GM19035 (cell line): Measurements from ENCODE around the gene POLE2.
A peak's percentile ranks its signal among the peaks of the same experiment; 100 is the strongest.
"Not testable (repeated sequence)": the region's sequence is repeated elsewhere in the genome, so short reads cannot be mapped to it uniquely, and the experiment has no call there.

Source experiments
- ATAC-seq: cut with Tn5 transposase; IDR thresholded peaks from one replicate; pipeline ENCODE4 v1.9.1; 2021; ENCODE audit not compliant: unreplicated experiment

Gene POLE2, protein sequence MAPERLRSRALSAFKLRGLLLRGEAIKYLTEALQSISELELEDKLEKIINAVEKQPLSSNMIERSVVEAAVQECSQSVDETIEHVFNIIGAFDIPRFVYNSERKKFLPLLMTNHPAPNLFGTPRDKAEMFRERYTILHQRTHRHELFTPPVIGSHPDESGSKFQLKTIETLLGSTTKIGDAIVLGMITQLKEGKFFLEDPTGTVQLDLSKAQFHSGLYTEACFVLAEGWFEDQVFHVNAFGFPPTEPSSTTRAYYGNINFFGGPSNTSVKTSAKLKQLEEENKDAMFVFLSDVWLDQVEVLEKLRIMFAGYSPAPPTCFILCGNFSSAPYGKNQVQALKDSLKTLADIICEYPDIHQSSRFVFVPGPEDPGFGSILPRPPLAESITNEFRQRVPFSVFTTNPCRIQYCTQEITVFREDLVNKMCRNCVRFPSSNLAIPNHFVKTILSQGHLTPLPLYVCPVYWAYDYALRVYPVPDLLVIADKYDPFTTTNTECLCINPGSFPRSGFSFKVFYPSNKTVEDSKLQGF

DNA sequence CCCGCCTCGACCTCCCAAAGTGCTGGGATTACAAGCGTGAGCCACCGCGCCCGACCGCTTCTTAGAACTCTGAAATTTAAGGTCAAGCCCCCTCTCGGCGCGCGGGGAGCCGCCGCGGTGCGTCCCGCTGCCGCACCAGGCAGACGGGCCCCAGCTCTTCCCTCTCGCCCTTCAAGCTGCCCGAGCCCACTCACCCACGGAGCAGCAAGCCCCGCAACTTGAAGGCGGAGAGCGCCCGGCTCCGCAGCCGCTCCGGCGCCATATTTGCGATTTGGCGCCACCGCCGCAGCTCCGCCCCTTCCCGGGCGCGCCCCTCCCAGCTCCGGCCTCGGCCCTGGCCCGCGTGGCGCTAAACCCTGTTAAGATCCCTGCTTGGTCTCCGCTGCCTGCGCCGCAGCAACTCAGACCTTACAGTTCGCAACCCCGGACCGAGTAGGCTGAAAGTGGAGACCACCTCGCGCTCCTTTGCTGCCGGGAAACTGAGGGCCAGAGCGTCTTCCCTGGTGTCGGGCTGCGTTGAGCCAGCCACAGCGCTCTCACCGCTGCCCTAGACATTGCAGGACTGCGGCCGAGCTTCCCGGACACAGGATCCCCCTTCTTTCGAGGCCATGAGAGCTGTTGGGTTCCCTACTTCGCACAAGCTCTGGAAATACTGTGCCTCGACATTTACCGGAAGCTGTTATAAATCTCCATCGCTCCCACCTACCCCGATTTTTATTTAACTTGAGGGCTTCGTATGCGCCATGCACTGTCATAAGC, at the start of gene POLE2:
POLE2 (minus strand) TSS at position 273 of the 759 bp plus-strand sequence; CDS start at position 262, 11 bp downstream.
- ATAC-seq = peak; percentile 89

DNA sequence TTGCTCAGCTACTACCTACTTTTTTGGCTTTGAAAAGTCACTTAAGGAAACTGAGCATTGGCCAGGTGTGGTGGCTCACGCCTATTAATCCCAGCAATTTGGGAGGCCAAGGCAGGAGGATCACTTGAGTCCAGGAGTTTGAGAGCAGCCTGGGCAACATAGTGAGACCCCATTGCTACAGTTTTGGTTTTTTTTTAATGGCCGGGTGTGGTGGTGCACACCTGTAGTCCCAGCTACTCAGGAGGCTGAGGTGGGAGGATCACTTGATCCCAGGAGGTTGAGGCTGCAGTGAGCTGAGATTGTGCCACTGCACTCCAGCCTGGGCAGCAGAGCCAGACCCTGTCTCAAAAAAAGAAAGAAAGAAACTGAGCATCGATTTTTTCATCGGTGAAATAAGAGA, 47.7 kb upstream of the POLE2 start:
- ATAC-seq = not testable (repeated sequence)

DNA sequence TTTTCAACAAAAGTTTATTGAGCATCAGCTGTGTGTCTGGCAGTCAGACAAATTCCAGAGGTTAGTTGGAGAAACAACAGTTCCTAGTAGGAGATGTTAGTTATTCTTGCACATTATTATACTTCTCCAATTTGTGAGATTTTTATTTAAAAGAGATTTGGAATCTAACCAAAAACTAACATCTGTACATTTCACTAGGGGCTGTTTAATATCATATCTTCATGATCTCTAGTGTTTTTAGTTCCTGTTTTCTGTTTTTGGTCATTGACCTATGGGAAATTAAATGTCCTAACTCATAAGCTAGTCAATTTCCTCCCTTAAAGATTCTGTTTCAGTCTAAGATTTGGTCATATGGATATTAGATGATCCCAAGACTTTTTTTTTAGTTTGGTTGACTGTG, 45.8 kb upstream of the POLE2 start:
- ATAC-seq = no peak

DNA sequence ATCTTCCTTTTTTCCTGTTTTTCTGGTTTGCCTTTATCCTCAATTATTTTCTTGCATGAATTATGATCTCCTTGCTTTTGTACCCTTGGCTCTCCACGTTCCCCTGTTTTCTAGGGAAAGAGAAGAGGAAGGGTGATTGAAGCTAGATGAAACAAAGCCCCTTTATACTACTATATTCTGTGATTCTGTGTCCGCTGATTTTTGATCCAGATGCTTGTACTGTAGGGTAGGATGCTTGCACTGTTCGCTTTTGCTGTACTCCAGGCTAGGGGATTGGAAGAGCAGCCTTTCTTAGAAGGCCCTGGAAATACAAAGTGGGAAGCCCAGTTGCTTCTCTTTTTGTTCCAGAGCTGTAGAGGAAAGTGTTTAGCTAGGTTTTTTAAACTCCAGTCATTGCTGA, 44.9 kb upstream of the POLE2 start:
- no peak for ATAC-seq

DNA sequence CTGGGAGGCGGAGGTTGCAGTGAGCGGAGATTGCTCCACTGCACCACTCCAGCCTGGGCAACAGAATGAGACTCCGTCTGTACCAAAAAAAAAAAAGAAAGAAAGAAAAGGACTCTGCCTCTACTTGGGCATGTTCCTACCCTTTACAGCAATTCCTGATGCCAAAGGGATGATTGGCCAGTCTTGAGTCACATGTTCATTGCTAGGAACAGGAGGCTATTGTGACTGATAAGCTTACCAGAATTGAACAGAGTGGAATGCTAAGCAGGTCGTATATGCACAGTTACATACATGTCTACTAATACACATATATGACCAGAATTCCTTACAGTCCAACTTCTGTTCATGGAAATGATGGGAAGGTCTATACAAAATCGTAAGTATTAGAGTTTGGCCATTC, 39.2 kb upstream of the POLE2 start:
- ATAC-seq = no peak

DNA sequence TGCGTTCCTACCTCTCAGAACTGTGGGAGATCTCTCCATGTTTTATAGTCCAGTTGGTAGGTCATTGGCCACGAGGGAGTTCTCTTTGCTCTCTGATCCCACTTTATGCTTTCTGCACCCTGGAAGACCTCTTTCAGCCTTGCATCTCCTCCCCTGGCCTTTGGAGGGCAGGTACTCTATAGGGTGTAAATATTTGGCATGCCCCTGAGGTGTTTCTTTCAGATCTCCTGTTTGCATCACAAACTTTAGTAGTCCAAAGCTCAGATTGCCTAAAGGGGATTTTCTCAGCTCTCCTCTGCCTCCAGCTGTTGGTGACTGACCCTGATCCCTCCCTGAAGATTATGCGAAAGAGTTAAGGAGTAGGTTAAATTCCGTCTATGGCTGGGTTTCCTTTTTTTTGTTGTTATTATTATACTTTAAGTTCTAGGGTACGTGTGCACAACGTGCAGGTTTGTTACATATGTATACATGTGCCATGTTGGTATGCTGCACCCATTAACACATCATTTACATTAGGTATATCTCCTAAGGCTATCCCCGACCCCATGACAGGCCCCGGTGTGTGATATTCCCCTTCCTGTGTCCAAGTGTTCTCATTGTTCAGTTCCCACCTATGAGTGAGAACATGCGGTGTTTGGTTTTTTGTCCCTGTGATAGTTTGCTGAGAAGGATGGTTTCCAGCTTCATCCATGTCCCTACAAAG, 33.9 kb upstream of the POLE2 start:
- not testable (repeated sequence) for ATAC-seq

DNA sequence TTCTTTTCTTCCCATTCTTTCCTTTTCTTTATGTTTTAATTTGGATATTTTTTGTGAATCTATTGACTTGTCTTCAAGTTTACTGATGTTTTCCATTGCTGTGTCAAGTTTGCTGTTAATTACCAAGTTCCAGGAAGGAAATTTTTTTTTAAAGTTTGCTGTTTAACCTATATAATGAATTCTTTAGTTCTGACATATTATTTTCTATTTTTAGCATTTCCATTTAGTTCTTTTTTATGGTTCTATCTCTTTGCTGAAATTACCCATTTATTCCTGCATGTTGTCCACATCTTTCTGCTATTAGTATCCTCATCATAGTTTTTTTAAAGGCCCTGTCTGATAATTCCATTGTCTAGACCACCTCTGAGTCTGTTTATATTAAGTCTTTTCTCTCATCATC, 32.7 kb upstream of the POLE2 start:
- ATAC-seq = no peak

DNA sequence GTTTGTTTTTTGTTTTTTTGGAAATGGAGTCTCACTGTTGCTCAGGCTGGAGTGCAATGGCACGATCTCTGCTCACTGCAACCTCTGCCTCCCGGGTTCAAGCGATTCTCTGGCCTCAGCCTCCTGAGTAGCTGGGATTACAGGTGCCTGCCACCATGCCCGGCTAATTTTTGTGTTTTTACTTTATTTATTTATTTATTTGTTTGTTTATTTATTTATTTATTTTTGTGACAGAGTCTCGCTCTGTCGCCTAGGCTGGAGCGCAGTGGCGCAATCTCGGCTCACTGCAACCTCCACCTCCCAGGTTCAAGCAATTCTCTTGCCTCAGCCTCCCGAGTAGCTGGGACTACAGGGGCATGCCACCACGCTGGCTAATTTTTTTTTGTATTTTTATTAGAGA, 23.0 kb upstream of the POLE2 start:
- not testable (repeated sequence) for ATAC-seq

DNA sequence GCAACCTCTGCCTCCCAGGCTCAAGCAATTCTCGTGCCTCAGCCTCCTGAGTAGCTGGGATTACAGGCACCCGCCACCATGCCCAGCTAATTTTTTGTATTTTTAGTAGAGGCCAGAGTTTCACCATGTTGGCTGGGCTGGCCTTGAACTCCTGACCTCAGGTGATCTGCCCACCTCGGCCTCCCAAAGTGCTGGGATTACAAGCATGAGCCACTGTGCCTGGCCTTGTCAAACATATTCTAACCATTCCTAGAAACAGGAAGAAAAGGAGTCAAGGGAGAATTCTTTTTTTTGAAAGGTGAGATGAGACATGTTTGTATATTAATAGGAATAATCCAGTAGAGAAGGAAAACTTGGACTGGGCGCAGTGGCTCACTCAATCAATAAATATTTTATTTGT, 16.5 kb upstream of the POLE2 start:
- ATAC-seq = not testable (repeated sequence)

DNA sequence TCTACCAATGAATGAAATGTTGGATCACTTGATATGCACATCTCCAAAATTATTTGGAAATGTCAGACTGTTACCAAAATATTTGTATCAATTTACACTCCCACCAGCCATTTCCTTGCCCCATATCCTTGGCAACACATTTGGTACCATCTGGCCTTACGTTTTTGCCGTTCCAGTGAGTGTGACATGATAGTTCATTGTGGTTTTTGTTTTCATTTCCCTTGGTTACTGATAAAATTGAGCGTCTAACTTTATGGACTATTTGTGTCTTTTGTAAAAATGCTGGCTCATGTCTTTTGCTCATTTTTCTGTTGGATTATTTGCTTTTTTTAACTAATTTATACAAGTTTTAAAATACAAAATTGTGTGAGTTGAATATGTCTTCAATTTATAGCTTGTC, 16.0 kb upstream of the POLE2 start:
- no peak for ATAC-seq

DNA sequence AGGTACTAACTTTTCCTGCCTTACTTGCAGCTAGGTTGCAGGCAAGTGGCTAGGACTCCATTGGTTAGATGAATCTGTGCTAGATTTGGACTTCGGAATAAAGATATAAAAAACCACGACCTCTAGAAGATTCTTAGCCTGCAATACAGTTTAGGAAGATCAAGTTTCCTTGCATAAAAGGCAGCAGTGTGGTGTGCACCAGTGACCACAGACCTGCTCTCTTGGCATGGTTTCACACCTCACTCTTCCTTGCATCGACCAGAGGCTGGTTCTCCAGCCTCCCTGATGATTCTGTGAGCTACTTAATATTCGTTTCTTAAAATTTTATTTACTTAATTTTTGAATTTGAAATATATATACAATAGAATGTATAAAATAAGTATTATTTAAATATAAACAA, 14.7 kb upstream of the POLE2 start:
- ATAC-seq = no peak

DNA sequence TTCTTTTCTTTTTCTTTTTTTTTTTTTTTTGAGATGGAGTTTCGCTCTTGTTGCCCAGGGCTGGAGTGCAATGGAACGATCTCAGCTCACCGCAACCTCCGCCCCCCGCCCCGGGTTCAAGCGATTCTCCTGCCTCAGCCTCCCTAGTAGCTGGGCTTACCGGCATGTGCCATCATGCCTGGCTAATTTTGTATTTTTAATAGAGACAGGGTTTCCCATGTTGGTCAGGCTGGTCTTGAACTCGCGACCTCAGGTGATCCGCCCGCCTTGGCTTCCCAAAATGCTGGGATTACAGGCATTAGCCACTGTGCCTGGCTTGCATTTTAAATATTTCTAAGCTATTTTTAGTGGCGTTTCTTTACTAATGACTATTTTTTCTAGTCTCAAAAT, 5.7 kb upstream of the POLE2 start:
- ATAC-seq = not testable (repeated sequence)

DNA sequence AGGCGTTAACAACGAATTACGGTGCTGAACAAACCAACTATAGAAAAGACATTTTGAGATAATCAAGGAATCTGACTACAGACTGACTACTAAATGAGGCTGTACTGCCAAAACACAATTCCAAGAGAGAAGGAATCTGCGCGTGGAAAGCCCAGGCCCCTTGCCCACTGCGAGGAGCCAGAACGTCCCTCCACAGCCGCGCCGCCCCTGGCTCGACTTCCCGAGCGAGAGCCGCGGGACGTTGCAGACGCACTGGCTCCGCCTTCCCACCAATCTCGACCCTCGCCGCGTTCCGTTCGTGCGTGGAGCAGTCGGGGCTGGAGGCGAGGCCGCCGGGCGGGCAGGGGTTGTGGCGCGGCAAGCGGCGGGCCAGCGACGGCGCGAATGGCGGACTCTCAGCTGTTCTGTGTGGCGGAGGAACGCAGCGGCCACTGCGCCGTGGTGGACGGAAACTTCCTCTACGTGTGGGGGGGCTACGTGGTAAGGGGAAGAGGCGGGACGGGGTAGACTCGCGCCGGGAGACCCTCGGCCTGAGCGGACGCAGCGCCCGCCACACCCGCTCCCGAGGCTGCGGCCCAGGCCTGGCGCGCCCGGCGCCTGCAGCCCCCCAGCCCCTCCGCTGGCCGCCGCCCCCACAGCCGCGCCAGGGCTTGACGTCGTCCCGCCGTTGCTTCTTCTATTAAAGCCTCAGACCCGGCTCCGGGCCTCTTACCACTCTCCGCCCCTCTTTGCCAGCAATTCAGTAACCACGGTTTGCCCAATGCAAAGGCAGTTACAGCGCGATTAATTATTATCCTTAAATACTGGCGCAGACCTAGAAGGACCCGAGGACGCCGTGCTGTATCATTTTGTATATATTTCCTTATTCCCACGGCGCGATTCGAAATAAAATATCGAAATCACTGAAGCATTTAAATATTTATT, 5.1 kb upstream of the POLE2 start, which contains the start of gene KLHDC1:
KLHDC1 (plus strand) TSS at position 310 of the 924 bp plus-strand sequence; CDS start at position 385, 75 bp downstream.
- peak; percentile 62 for ATAC-seq

DNA sequence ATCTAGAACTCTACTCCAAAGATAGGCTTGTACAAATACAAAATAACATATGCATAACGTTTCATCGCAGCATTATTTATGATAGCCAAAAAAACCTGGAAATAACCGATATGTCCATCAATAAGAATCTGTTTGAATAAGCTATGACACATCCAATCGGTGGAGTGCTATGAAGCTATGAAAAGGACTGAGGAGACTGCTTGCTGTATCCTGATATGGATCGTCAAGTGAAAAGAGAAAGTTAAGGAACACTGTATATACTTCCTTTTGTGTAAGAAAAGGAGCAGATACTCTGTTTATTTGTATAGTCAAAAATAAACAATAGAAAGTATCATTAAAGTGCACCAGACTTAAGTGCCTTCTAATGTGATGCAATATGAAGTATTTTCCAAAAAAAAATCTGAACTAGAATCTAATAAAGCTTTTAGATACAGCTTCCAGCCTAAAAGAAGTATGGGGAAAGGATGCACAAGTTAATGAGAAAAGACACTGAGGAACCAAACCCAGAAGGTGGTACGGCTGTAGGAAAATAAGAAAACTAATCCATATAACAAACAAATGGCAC, 4.3 kb upstream of the POLE2 start:
- ATAC-seq = no peak

DNA sequence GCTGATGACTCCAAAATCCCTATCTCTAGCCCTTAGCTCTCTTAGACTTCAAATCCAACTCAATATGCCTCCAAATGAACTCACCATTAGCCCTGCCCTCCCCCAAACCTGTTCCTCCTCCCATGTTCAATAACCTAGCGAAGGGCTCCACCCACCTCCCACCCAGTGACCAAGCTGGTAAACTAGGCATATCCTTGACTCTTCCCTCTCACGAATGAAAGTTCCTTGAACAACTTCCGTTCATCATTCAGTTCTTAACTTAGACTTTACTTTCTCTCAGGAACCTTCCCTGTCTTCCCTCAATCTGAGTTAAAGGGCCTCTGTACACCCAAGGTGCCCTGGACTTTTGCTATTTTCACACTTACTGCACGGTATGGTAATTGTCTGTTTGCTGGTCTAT, 3.0 kb upstream of the POLE2 start:
- ATAC-seq = no peak

DNA sequence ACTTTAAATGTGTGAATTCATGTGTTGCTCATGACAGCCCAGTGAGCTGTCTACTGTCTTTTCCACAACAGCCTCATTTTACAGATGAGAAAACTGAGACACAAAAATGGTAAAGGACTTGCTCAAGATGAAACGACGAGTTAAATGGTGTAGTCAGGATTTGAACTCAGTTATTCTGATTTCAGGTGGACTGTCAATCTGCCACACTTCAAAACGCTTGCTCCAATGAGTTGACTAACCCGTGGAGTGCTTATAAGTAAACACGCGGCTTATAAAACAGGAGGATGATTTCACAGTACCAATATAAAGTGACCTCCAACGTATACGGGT, 652 bp upstream of the POLE2 start:
- no peak for ATAC-seq

DNA sequence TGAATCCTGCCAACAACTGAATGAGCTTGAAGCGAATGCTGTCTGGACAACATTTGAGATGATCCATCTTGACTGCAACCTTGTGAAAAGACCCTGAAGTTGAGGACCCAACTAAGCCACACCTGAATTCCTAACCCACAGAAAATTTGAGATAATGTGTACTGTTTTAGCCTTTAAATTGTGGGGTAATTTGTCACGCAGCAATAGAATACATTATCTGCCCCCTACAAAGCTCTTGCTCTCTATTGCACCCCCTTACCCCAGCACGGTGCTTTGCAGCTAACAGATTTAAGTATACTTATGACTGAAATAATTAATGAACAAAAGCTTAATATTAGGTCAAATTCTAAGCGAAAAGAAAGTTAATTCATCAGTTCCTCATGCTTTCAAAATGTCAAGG, 1.6 kb downstream of the POLE2 start:
- no peak for ATAC-seq

DNA sequence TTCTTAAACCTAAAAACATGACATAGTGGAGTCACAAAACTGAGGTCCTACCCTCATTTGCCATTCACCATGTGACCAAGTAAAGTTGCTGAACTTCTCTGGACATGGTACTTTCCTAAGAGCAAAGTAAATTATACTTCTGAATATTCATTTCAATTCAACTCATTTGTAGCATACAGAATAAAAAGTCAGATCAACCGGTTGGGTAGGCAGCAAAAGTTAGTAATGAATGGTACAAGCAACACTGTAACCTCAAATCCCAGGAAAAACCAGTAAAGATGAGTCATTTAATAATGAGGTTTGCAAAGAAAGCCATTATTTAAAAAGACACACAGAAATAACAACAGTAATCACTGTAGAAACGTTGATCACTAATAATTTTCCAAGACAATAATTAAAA, 8.7 kb downstream of the POLE2 start:
- no peak for ATAC-seq

DNA sequence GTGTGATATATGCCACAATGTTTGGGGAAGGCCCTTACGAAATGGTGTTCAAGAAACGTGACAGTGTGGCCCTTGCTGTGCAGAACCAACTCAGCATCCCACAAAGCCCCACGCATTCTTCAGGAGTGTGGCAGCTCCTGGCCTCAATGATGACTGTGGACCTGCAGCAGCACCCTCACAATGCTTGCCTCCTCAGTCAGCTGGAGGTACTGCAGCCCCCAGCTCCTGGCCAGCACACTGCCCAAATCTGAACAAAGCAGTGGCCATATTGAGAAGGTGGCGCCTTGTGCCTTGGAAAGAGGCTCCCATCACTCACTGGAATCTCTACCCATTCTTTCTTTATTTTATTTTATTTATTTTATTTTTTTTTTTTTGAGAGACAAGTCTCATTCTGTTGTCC, 10.4 kb downstream of the POLE2 start:
- no peak for ATAC-seq

DNA sequence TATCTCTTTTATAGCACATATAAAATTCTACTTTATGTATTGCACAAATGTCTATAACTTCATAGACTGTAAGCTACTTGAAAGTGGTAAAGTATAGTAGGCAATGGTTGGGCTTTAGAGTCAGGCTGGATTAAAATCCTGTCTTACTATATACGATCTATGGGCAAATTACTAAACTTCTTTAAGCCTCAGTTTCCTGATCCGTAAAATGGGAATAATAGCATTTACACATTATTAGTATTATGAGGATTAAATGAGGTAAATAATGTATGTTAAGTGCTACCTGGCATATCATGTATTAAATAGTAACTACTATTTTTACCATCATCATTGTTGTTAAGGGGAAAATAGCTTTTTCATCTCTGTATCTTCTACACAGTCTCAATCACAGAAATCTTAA, 14.4 kb downstream of the POLE2 start:
- ATAC-seq = no peak
